ENCODE data around the gene IFT81.
A peak's percentile ranks its signal among the peaks of the same experiment; 100 is the strongest.
"Not testable (repeated sequence)": the region's sequence is repeated elsewhere in the genome, so short reads cannot be mapped to it uniquely, and the experiment has no call there.

Gene IFT81

GRCh38 chr12:110211639-110212536 lies 87.7 kb downstream of the IFT81 start:
- not testable (repeated sequence) for DNase-seq

GRCh38 chr12:110217996-110218674 lies 94.0 kb downstream of the IFT81 start:
- no peak for DNase-seq

- DNase-seq = no peak
These were observed 97.9 kb downstream of the IFT81 start for GRCh38 chr12:110222027-110222426.

DNA sequence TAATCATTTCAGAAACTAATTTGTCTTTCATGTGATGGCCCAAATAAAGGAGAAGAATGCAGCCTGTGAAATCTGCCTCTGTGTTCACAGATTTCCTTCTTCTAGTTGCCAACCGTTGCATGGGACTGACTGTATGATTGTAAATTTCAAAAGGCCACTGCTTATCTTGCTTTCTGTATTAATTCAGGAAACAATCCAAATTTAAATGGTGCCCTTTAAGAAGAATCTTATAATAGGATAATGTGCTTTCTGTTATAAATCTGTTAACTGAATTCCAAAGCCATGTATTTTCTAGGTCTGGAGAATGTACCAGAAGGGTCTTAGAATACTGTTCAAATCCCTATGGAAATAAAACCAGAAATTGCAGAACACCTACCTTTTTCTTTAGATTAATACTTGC lies 98.3 kb downstream of the IFT81 start:
- DNase-seq = no peak

- no peak for DNase-seq
These were observed 99.7 kb downstream of the IFT81 start for GRCh38 chr12:110223777-110224378.

DNA sequence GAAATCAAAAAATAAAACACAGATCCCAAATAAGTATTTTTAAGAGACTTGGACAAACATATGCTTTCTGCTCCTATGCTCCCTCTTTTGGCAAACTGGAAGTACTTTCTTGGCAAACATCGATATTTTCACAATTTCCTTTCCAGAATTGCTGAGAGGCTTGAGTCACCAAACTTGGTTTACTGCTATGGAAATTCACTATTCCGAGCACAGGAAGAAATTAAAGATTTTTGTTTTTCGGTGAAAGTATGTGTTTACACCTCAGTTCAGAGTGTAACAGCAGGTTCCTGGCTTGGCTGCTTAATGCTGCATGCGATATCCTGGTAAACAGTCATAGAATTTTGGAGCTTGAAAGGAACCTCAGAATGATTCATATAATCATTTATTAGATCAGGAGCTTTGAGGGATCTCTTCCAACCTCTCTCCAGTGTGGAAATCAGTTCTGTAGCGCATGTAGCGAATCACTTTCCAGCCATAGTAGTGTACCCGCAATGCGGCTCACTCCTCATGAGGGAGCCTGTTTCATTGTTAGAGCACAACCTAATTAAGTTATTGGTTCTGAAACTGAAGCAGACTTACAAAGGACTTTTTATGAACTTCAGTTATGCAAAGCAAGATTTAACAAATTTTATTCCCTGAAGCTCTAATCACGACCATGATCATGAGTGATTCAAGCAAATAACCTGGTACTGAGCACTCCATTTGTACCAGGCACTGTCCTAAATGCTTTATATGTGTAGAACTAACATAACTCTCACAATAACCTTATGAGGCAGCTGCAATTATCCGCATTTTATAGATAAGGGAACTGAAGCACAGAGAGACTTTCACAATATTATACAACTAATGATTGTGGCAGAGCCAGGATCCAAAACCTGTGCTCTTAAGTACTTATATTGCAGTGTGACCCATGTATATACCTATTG lies 100.5 kb downstream of the IFT81 start:
- no peak for DNase-seq

DNA sequence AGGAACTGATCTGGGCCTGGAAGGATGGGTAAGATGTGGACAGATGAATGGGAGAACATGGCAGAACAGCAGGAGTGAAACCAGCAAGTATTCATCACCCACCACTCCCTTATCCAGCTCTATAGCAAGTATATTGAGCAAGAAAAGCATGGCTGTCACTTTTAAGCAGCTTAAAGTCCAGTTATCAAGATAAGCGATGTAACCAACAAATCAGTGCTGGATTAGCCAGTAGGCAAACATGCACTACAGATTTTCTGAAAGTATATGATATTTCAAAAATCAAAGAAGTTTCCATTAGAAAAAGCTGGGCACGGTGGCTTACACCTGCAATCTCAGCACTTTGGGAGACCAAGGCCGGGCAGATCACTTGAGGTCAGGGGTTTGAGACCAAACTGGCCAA lies 103.0 kb downstream of the IFT81 start:
- no peak for DNase-seq

DNA sequence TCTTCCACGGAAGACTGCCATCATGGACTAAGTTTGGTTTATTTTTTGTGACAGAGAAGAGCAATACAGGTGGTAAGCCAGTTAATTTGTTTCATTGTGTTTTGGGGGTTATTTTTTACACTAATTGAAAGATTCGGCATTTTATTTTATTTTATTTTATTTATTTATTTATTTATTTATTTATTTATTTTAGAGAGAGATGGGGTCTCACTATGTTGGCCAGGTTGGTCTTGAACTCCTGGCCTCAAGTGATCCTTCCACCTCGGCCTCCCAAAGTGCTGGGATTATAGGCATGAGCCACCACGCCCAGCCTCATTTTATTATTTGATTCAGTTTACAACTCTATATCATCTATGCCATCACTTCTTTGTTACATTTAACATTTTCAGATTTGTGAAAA lies 104.2 kb downstream of the IFT81 start:
- not testable (repeated sequence) for DNase-seq

DNA sequence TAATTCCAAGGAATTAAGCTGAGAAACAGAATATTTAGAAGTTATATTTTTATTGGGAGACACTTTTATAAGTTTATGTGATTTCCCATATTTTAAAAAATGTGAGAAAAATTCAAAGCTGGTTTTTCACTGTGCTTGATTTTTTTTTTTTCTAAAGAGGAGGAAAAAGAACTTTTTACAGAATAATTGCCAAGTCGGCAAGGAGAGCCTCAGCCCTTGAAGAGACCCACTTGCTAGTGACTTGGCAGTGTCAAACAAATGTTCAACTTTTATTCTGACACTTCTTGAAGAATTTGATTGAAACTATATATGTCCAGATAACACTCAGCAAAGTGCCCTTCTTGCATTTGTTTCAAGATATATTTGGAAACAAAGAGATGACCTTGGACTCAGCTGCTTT lies 104.6 kb downstream of the IFT81 start:
- DNase-seq = no peak

DNA sequence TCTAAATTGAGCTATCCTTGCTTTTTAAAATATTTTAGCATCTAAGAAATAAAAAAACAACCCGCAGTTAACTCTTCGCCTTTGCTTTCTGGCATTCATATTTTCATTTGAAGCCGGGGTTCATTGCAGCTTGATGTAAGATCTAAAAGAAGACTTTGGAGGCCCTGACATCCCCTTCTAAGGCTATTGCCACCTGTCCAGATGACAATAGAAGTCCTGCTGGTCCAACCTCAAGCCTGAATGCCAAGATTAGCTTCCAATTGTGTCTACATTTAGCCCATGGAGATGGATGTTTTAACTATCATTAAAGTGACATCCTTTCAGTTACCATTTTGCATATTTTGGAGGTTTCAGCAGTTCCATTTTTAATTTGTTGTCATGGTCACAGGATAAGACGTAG lies 105.3 kb downstream of the IFT81 start:
- DNase-seq = no peak

- no peak for DNase-seq
These were observed 106.5 kb downstream of the IFT81 start for GRCh38 chr12:110230655-110231054.

DNA sequence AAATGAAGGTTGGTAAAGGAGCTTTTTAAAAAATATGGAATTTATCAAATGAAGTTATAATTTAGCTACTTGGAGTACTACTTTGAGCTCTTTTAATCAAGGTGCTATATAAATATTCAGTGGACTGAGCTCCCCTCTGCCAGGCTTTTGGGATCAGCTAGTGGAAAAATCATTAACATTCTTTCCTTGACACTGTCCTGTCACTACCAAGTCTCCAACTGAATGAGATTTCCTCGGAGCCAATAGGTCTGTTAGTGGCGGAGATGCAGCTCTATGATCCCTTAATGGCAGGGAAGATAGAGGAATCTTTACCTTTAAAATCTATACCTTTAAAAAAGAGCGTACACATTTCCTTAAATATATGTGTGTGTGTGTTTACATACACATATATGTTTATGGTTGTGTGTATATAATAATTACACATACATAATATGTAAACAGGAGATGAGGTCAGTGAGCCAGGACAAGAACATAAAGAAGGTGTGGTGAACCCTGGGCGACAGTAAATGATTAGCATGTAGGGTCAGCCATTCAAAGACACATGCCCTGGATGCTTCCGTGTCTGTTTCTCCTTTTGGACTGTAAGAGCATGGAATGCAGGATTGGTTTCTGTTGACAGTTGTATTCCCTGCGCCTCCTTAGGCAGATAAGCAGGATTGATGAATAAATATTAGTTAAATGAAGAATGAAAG lies 109.2 kb downstream of the IFT81 start:
- DNase-seq = no peak

GRCh38 chr12:110234331-110234751 lies 110.2 kb downstream of the IFT81 start:
- no peak for DNase-seq

DNA sequence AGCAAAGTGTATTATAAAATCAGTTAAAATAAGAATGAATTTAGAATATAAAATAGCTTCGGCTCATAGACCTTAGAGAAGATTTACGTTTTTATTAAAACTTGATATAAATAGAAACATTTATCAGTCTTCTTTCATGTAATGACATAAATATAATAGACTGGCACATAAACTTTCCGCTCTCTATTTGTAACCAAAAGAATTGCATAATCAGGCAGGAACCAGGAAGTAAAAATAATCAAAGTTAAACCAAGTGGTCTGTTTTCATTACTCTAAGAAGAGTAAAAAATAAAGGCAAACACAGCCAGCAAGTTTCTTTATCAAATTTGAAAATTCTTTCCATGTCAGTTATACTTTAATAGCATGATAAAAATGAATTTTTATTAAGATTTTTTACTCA lies 110.6 kb downstream of the IFT81 start:
- no peak for DNase-seq

DNA sequence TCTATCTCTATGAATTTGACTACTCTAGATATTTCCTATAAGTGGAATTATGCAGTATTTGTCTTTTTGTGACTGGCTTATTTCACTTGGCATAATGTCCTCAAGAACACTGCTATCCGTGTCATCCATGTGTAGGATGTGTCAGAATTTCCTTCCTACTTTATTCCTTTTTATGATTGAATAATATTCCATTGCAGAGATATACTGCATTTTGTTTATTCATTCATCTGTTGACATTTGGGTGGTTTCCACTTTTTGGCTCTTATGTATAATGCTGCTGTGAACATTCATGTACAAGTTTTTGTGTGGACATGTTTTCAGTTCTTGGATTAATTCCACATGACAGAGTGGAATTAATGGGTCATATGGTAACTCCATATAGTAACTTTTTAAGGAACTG lies 111.2 kb downstream of the IFT81 start:
- DNase-seq = no peak

GRCh38 chr12:110243227-110243626 lies 119.1 kb downstream of the IFT81 start:
- DNase-seq = no peak

DNA sequence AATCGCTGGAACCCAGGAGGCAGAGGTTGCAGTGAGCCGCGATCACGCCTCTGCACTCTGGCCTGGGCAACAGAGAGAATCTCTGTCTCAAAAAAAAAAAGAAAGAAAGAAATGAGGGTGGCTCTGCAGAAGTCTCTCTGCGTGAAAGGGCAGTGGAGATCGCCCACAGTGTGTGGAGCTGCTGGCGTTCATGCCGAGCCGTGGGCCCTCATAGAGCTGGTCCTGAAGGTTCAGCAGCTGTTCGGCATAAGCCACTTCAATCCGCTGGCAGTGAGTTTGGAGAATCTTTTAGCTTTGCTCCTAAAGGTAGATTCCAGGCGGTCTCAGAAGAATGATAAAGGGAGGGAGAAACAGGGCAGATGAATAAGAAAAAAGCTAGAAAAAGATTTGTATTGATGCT lies 120.2 kb downstream of the IFT81 start:
- no peak for DNase-seq

- DNase-seq = no peak
These were observed 120.7 kb downstream of the IFT81 start for GRCh38 chr12:110244829-110245228.

DNA sequence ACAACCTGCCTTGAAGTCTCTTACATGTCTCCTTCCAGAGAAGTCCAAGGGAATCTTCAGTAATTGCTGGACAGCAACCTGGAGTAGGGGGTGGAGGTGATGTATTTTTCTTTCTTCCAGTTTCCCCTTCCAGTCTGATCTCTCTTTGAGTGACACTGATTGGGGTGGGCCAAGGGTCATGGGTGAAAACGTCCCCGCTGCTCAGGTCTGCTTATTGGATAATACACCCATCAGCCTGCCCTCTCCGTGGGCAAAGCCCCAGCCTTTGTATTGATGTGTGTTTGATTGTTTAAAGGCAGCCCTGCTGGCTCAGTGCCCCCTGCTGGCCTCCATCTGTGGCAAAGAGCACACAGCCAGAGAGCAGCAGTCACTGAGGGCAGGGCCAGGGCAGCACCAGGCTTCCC lies 121.2 kb downstream of the IFT81 start:
- DNase-seq = peak; percentile 67

GRCh38 chr12:110246636-110247339 lies 122.6 kb downstream of the IFT81 start:
- DNase-seq = no peak

GRCh38 chr12:110247340-110248095 lies 123.4 kb downstream of the IFT81 start:
- DNase-seq = no peak

All from activated CD4-positive, alpha-beta T cell treated with anti-CD3 and anti-CD28 coated beads for 48 hours (primary cell).